Measurements from ENCODE around the gene MTUS2.

Gene MTUS2

GRCh38 chr13:28867564-28867963 is 47.4 kb downstream of the MTUS2 start:
- TF ChIP-seq, protein P1, sequence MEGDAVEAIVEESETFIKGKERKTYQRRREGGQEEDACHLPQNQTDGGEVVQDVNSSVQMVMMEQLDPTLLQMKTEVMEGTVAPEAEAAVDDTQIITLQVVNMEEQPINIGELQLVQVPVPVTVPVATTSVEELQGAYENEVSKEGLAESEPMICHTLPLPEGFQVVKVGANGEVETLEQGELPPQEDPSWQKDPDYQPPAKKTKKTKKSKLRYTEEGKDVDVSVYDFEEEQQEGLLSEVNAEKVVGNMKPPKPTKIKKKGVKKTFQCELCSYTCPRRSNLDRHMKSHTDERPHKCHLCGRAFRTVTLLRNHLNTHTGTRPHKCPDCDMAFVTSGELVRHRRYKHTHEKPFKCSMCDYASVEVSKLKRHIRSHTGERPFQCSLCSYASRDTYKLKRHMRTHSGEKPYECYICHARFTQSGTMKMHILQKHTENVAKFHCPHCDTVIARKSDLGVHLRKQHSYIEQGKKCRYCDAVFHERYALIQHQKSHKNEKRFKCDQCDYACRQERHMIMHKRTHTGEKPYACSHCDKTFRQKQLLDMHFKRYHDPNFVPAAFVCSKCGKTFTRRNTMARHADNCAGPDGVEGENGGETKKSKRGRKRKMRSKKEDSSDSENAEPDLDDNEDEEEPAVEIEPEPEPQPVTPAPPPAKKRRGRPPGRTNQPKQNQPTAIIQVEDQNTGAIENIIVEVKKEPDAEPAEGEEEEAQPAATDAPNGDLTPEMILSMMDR (IDR thresholded peaks at IDR 0.05): no peak

GRCh38 chr13:28872427-28873176 is 52.5 kb downstream of the MTUS2 start:
- H3K4me1 ChIP-seq (ENCODE audit: control insufficient read depth in 1 of 2, insufficient read depth in 1 of 2, low read depth in 1 of 2, low read length in 1 of 2): no peaks in the 10 kb centered on the region
- TF ChIP-seq, protein P1 (IDR thresholded peaks at IDR 0.05): no peak
- no peaks in the 10 kb centered on the region for H3K27me3 ChIP-seq
- H3K4me3 ChIP-seq (ENCODE audit: low read depth in 1 of 2, low read length in 1 of 2): no peak overlapping the region
- no peaks in the 10 kb centered on the region for H3K36me3 ChIP-seq
- H3K27ac ChIP-seq: no peak overlapping the region
- H3K9me3 ChIP-seq: no peaks in the 10 kb centered on the region

More at GRCh38 chr13:28867564-28867963, 47.4 kb downstream of the MTUS2 start:
- Histone ChIP-seq H3K27me3 (no peaks in the 10 kb centered on the region), H3K4me1 (ENCODE audit: control insufficient read depth in 1 of 2, insufficient read depth in 1 of 2, low read depth in 1 of 2, low read length in 1 of 2) (no peaks in the 10 kb centered on the region), H3K27ac (no peak overlapping the region), H3K9me3 (no peaks in the 10 kb centered on the region), H3K36me3 (no peaks in the 10 kb centered on the region), H3K4me3 (ENCODE audit: low read depth in 1 of 2, low read length in 1 of 2) (no peak overlapping the region)

DNA sequence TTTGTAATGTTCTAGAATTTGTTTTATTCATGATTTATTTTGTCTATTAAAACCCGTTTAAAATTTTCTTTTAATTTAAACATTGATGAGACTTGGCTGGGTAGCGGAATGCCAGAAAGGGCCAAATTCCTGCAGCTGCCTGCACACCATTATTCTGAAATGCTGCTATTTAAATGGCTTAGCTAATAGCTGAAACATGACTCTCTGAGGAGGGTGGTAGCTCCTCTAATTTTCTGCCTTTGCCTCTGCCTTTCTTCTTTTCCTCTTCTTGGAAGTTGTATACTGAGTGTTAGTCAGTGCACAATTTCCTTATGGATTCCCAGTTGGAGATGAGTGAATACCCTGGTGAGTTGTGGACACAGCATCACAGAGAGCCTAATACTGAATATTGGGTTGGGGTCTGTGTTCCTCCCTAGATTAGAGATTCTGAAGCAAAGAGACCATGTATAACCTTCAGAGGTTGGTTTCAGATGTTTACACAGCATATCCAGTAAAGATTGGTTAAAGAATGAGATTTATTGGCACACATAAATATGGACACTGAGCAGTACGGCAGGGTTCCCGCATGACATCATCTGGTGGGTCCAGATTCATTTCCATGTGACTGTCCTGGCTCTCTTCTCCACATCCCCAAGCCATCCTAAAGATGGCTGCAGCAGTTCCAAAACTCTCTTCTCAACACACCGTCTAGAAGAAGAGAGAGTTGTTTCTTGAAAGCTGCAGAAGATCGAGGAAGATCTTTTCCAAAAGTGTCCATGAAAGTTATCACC is 55.9 kb downstream of the MTUS2 start:
- H3K4me3 ChIP-seq (ENCODE audit: low read depth in 1 of 2, low read length in 1 of 2): no peak overlapping the region
- TF ChIP-seq, protein P1 (IDR thresholded peaks at IDR 0.05): no peak
- no peaks in the 10 kb centered on the region for H3K4me1 ChIP-seq (ENCODE audit: control insufficient read depth in 1 of 2, insufficient read depth in 1 of 2, low read depth in 1 of 2, low read length in 1 of 2)
- no peaks in the 10 kb centered on the region for H3K27me3 ChIP-seq
- H3K27ac ChIP-seq: no peak overlapping the region
- H3K36me3 ChIP-seq: no peaks in the 10 kb centered on the region
- no peaks in the 10 kb centered on the region for H3K9me3 ChIP-seq

GRCh38 chr13:28877408-28877807 is 57.3 kb downstream of the MTUS2 start:
- no peaks in the 10 kb centered on the region for H3K27me3 ChIP-seq
- H3K9me3 ChIP-seq: no peaks in the 10 kb centered on the region
- no peaks in the 10 kb centered on the region for H3K4me1 ChIP-seq (ENCODE audit: control insufficient read depth in 1 of 2, insufficient read depth in 1 of 2, low read depth in 1 of 2, low read length in 1 of 2)
- TF ChIP-seq, protein P1 (IDR thresholded peaks at IDR 0.05): no peak
- no peaks in the 10 kb centered on the region for H3K36me3 ChIP-seq
- H3K4me3 ChIP-seq (ENCODE audit: low read depth in 1 of 2, low read length in 1 of 2): no peak overlapping the region
- no peak overlapping the region for H3K27ac ChIP-seq

- Histone ChIP-seq H3K4me3 (ENCODE audit: low read depth in 1 of 2, low read length in 1 of 2) (no peak overlapping the region), H3K9me3 (no peaks in the 10 kb centered on the region), H3K4me1 (ENCODE audit: control insufficient read depth in 1 of 2, insufficient read depth in 1 of 2, low read depth in 1 of 2, low read length in 1 of 2) (no peaks in the 10 kb centered on the region), H3K27me3 (no peaks in the 10 kb centered on the region), H3K27ac (no peak overlapping the region), H3K36me3 (no peaks in the 10 kb centered on the region)
- TF ChIP-seq, protein P1 (IDR thresholded peaks at IDR 0.05): no peak
Observed at GRCh38 chr13:28885181-28885580, 65.0 kb downstream of the MTUS2 start.
